ENCODE results near the gene AKAP8L. TPM values are rescaled to one million over a fixed set of nuclear protein-coding genes. Genes with fewer than 3 reads are reported as not detected.

Gene AKAP8L
- total and polyA plus RNA-seq, 10 of the 15 experiments (the other 5 are each of a cell fraction or from before 2014, with no cell fraction given): 0.66 to 64.3 (median 40.0) TPM

- ATAC-seq: no peak
- ChIA-PET RAD21 (ENCODE audit: unreplicated experiment) (no interaction called here), SMC1A (ENCODE audit: uncharacterized antibody, unreplicated experiment) (interaction anchor here (6.0 kb wide), 1 partner anchor 43 kb away, joined by 26 read pairs; the partner anchor contains the start of gene AKAP8L), POLR2A (no interaction called here), CTCF (no interaction called here)
- WGBS (ENCODE audit: insufficient coverage, insufficient replicate concordance, low lambda C conversion rate, missing lambda C conversion rate): 95% methylated on average over 2 of the region's 2 CpGs
- no peak overlapping the region for H2AFZ ChIP-seq (ENCODE audit: control insufficient read depth, low read depth, low read length)
- in situ Hi-C loops (cut with MboI) (no loop called here), intact Hi-C loops (cut with micrococcal nuclease; ENCODE audit: unreplicated experiment) (loop anchor here (5.0 to 10.0 kb wide), 2 partner anchors 47 to 84 kb away; partner anchors contain the start of genes AKAP8 and AKAP8L)
- H3K36me3 ChIP-seq (ENCODE audit: control insufficient read depth in 2 of 2, insufficient read depth in 2 of 2, low read length in 1 of 2): peaks cover 11 to 20% of the 10 kb centered on the region in 2 experiments
- H3K9me3 ChIP-seq (replicated peaks; ENCODE audit: control insufficient read depth, insufficient read depth, low read length): no peaks in the 10 kb centered on the region; the same call in 2 of the 3 replicates
- H3K4me2 ChIP-seq (ENCODE audit: control insufficient read depth, insufficient read depth): no peak overlapping the region
- no peak overlapping the region for H3K27ac ChIP-seq (ENCODE audit: control insufficient read depth, insufficient read depth)
- H3K4me3 ChIP-seq: no peak overlapping the region
- peaks cover 20% of the 10 kb centered on the region for H3K79me2 ChIP-seq (ENCODE audit: control insufficient read depth, insufficient read depth, low read length)
- H3K9ac ChIP-seq (ENCODE audit: control insufficient read depth, insufficient read depth, low read length): no peak overlapping the region
- H3K27me3 ChIP-seq (replicated peaks in 1 of 2; ENCODE audit: control insufficient read depth in 2 of 2, insufficient read depth in 2 of 2, low read length in 1 of 2): no peaks in the 10 kb centered on the region
- TF ChIP-seq SPI1 (IDR thresholded peaks at IDR 0.05; ENCODE audit: borderline replicate concordance, insufficient read depth, low read depth, low read length) (no peak), ATF3 (IDR thresholded peaks at IDR 0.05; ENCODE audit: borderline replicate concordance, extremely low read depth, low read depth, low read length) (no peak), HDAC2 (IDR thresholded peaks at IDR 0.05) (no peak), PKNOX1 (IDR thresholded peaks at IDR 0.05) (no peak), CHD2 (IDR thresholded peaks at IDR 0.05; ENCODE audit: borderline replicate concordance, low read depth, low read length) (no peak), CUX1 (IDR thresholded peaks at IDR 0.05; ENCODE audit: insufficient replicate concordance, low read depth, low read length) (no peak), NR2F1 (conservative IDR thresholded peaks at IDR 0.05) (no peak), LARP7 (IDR thresholded peaks at IDR 0.05) (no peak), MEF2A (IDR thresholded peaks at IDR 0.05; ENCODE audit: insufficient read depth, low read depth, low read length) (no peak), NBN (IDR thresholded peaks at IDR 0.05) (no peak), ZBED1 (IDR thresholded peaks at IDR 0.05; ENCODE audit: borderline replicate concordance) (no peak), BACH1 (IDR thresholded peaks at IDR 0.05; ENCODE audit: borderline replicate concordance) (no peak), HCFC1 (IDR thresholded peaks at IDR 0.05; ENCODE audit: low read length) (no peak), ZNF384 (IDR thresholded peaks at IDR 0.05; ENCODE audit: borderline replicate concordance, low read depth, low read length) (no peak), SMC3 (IDR thresholded peaks at IDR 0.05; ENCODE audit: borderline replicate concordance, low read length) (no peak)
- BruUV-seq (replicated peaks): TSS peak; percentile 45
- no peak for FAIRE-seq
- H3K4me1 ChIP-seq (ENCODE audit: control insufficient read depth, insufficient read depth, low read length): peaks cover 14% of the 10 kb centered on the region
- DNase-seq (ENCODE audit: low read depth, low spot score): no peak
- H4K20me1 ChIP-seq (ENCODE audit: control insufficient read depth, insufficient read depth): no peaks in the 10 kb centered on the region; the same call in 1 of the 2 replicates
Measured at GRCh38 chr19:15461694-15462093, 42.9 kb upstream of the AKAP8L start.
